ENCODE results near the gene MYO7A. TPM values are rescaled to one million over a fixed set of nuclear protein-coding genes. Genes with fewer than 3 reads are reported as not detected.

The MYO7A gene
- total and polyA plus RNA-seq, 2 of the 8 experiments (the other 6 are each of a cell fraction or from before 2014, with no cell fraction given) = 1.5 to 1.9 TPM

- no peak overlapping the region for H3K14ac ChIP-seq (ENCODE audit: insufficient read length)
- DNase-seq (ENCODE audit: low read depth in 1 of 2, low spot score in 2 of 2) (peak; percentile 44 to 85), FAIRE-seq (peak; percentile 81)
- no peak overlapping the region for H2BK120ac ChIP-seq (replicated peaks; ENCODE audit: low read depth, low read length)
- no peak overlapping the region for H3K23ac ChIP-seq (ENCODE audit: insufficient read length)
- no peaks in the 10 kb centered on the region for H3K79me2 ChIP-seq (ENCODE audit: control insufficient read depth in 1 of 2, insufficient read depth in 2 of 2, low read length in 2 of 2)
- H2AFZ ChIP-seq (ENCODE audit: low read length) = peak overlapping the region; percentile 78; the same call in 1 of the 2 replicates
- H3K4ac ChIP-seq (replicated peaks; ENCODE audit: insufficient read length, low read depth, low read length) = no peak overlapping the region
- WGBS, 2 experiments (ENCODE audit: extremely low coverage in 1 of 2, insufficient coverage in 1 of 2, insufficient read length in 1 of 2, insufficient replicate concordance in 2 of 2, low coverage in 1 of 2, low lambda C conversion rate in 2 of 2, missing lambda C conversion rate in 1 of 2) = 80% methylated on average over 9 of the region's 11 CpGs; no CpG with 5 or more reads in 1 of the 2 experiments
- H4K8ac ChIP-seq (ENCODE audit: extremely low read depth, insufficient read depth, low read length) = no peak overlapping the region; the same call in 1 of the 2 replicates
- peak overlapping the region; percentile 44; the same call in 1 of the 2 replicates for H3K18ac ChIP-seq (ENCODE audit: extremely low read depth, low read length)
- H2BK12ac ChIP-seq (ENCODE audit: low read depth, low read length) = peak overlapping the region; percentile 5; the same call in 1 of the 2 replicates
- peaks cover under 1% of the 10 kb centered on the region; the same call in 1 of the 2 replicates for H3K23me2 ChIP-seq (ENCODE audit: low read depth, low read length)
- H2BK5ac ChIP-seq (ENCODE audit: low read depth, low read length) = no peak overlapping the region; the same call in 1 of the 2 replicates
- POLR2A ChIA-PET (ENCODE audit: partially characterized antibody) = interaction anchor here (0.8 kb wide), 1 partner anchor 273 kb away, joined by 3 read pairs; no protein-coding TSS in a partner anchor
- H3K36me3 ChIP-seq (ENCODE audit: control insufficient read depth in 2 of 4, insufficient read depth in 4 of 4, low read length in 3 of 4) = no peaks in the 10 kb centered on the region
- H3K9ac ChIP-seq (replicated peaks in 1 of 4; ENCODE audit: extremely low read depth in 1 of 4, low read depth in 3 of 4, low read length in 3 of 4) = no peak overlapping the region; a peak in 1 of 7 replicates
- H2BK15ac ChIP-seq (ENCODE audit: low read length) = no peak overlapping the region
- no peak overlapping the region for H3K56ac ChIP-seq (replicated peaks; ENCODE audit: insufficient read length, low read depth, low read length)
- H2BK20ac ChIP-seq (ENCODE audit: low read length) = no peak overlapping the region
- no peaks in the 10 kb centered on the region for H3K9me3 ChIP-seq (ENCODE audit: insufficient read depth in 2 of 2, low read depth in 1 of 2, low read length in 1 of 2)
- no peak overlapping the region for H3K4me3 ChIP-seq (ENCODE audit: extremely low read depth in 1 of 4, insufficient read depth in 2 of 4, low read depth in 3 of 4, low read length in 4 of 4)
- H3K79me1 ChIP-seq (ENCODE audit: low read depth, low read length) = no peaks in the 10 kb centered on the region
- peak overlapping the region; percentile 47 for H4K91ac ChIP-seq (replicated peaks; ENCODE audit: insufficient read length, low read length)
- peak overlapping the region; percentile 25 for H4K5ac ChIP-seq (ENCODE audit: insufficient read length, low read depth, low read length)
- no peak overlapping the region for H2AK5ac ChIP-seq (ENCODE audit: low read depth, low read length)
- no peaks in the 10 kb centered on the region; a peak in 1 of 7 replicates for H3K4me1 ChIP-seq (replicated peaks in 1 of 4; ENCODE audit: control insufficient read depth in 3 of 4, insufficient read depth in 4 of 4, low read length in 3 of 4)
- no peaks in the 10 kb centered on the region for H4K20me1 ChIP-seq (replicated peaks in 1 of 2; ENCODE audit: control insufficient read depth in 1 of 2, insufficient read depth in 2 of 2, low read length in 2 of 2)
- CTCF ChIA-PET (ENCODE audit: partially characterized antibody) = interaction anchor here (0.6 to 6.2 kb wide), 39 partner anchors 10 to 381 kb away, joined by 3 to 45 read pairs (median 4); partner anchors contain the start of gene MYO7A
- H3K27me3 ChIP-seq (replicated peaks in 1 of 4; ENCODE audit: control insufficient read depth in 3 of 4, extremely low read depth in 1 of 4, insufficient read depth in 3 of 4, low read length in 3 of 4) = no peaks in the 10 kb centered on the region
- H3K4me2 ChIP-seq (ENCODE audit: insufficient read depth in 1 of 2, low read depth in 2 of 2, low read length in 2 of 2) = no peak overlapping the region
- no peak overlapping the region for H3K27ac ChIP-seq (ENCODE audit: low read depth, low read length)
- peak; percentile 58 to 68 for TF ChIP-seq RAD21 (IDR thresholded peaks at IDR 0.05 in 1 of 2, conservative IDR thresholded peaks at IDR 0.05 in 1 of 2; ENCODE audit: low read depth in 2 of 2, low read length in 2 of 2)
- TF ChIP-seq CREB1 (IDR thresholded peaks at IDR 0.05) = peak; percentile 35; the same call in 1 of the 2 replicates
- no peak for TF ChIP-seq YY1 (IDR thresholded peaks at IDR 0.05; ENCODE audit: low read depth, low read length)
- TF ChIP-seq GTF2F1 (IDR thresholded peaks at IDR 0.05; ENCODE audit: borderline replicate concordance, low read depth, low read length) = no peak
- TF ChIP-seq MAX (IDR thresholded peaks at IDR 0.05) = peak; percentile 89
- 0 out of 2 replicates have a peak, but pooled peaks have one; percentile 18 for TF ChIP-seq USF2 (IDR thresholded peaks at IDR 0.05; ENCODE audit: low read length)
- TF ChIP-seq CTCF (IDR thresholded peaks at IDR 0.05; ENCODE audit: control extremely low read depth in 1 of 3, insufficient read depth in 1 of 3, low read depth in 1 of 3, low read length in 3 of 3) = peak in 2 of 3 experiments; percentile 66 to 96; a peak in 3 of 4 replicates
These were observed 70.4 kb downstream of the MYO7A start for GRCh38 chr11:77198440-77198849.
